Germinal center (tissue), 1 donor: ENCODE results near the gene SUPT3H.

Source experiments
- DNase-seq: peaks from one replicate; pipeline ENCODE4 v3.0.0; 2012; ENCODE audit warnings: mixed read lengths, low spot score

SUPT3H gene

GRCh38 chr6:44831002-44831610 is 546.6 kb downstream of the SUPT3H start:
- no peak for DNase-seq

GRCh38 chr6:44829836-44830235 is 547.9 kb downstream of the SUPT3H start:
- DNase-seq, result no peak

DNA sequence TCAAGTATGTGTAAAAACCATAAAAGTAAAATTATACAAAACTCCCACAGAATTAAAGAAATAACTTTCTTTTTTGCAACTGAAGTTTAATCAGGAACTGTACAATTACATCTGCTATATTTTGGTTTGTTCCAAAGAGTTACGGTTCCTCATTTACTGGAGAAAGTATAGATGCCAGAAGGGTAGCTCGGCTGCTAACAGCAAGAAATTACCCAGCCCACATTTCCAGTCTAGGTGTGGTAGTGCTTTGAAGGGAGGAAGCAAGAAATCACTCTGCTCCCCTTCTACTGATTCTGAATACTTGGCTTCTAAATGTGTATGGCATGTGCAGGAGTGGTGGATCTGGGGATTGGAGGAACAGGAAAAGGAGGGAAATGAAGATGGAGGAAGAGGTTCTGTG is 549.0 kb downstream of the SUPT3H start:
- DNase-seq, result no peak

DNA sequence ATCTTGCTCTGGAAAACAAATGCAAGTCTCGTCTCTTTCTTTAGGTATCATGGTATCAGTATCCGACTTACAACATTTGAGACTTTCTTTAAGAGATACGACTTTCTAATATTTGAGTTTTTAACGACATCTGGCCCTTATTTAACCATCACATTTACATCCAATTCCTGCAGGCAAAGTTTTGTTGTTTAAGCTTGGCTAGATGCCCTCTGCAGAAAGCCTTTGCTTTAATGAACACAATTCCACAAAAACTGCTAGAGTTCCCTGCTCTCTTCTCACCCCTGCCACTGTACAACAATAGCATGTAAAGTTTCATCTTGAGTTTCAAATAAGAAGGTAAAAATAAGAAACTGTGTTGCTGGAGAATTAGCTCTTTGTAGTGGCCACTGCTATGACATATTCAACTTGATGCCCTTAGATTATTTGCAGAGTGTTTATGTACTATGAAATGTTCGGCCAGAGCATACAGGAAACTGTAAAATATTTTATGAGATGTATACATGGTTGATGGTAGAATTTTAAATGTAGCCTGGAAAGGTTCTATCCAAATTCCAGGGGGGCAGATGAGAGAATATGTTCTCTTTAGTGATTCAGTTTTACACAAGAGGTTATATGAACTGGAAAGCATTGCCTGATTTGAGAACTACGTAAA is 551.6 kb downstream of the SUPT3H start:
- DNase-seq, result no peak

DNA sequence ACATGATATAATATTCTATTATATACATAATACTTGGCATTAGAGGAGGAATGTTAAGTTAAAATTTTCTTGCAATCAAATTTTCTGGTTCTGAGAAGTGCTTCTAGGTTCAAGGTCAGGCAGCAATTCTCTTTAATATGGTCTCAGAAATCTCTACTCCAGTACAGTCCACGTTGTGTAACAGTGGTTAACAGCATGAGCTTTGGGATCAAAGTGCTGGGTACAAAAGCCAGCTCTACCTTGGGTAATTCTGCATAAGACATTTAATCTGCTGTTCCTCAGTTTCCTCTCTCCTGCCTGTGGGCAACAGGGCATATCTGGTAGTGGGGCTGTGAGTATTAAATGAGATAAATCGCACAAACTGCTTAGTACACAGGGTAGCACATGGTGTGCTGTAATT is 552.5 kb downstream of the SUPT3H start:
- no peak for DNase-seq

GRCh38 chr6:44824567-44824966 is 553.2 kb downstream of the SUPT3H start:
- DNase-seq, result no peak

GRCh38 chr6:44820759-44821158 is 557.0 kb downstream of the SUPT3H start:
- no peak for DNase-seq

DNA sequence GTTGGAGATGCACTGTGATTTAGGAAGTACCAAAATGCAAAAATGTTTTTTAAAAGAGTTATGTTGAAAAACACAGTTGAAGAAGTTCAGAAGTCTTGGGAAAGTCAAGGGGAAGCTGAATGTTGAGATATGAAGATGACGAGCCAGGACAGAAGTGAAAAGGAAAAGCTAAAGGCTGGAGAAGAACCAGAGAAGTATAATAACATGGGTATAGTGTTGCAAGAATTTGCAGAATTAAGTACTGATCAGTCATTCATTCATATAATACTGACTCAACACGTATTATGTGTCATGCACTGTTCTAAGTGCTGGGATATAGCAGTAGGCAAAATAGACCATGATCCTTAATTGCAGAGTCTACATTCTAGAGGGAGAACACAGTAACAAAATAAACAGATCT is 557.4 kb downstream of the SUPT3H start:
- no peak for DNase-seq

GRCh38 chr6:44811456-44811855 is 566.3 kb downstream of the SUPT3H start:
- no peak for DNase-seq

DNA sequence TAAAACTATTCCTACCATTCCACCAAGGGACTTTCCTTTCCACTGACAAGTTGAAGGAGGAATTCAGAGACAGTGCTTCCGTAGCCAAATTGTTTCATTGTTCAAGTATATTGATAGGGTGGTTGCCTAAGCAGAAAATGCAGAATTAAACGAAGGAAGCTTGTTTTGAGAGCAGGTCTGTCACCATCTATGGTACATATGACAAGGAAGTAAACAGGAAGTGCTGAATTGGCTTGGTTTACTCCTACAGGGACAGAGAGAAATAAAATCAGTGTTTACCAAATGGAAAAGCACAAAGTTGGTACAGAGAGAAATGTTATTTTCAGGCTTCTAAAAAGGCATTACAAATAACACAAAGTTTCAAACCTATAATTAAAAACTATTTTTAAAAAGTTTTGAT is 568.5 kb downstream of the SUPT3H start:
- DNase-seq, result no peak

DNA sequence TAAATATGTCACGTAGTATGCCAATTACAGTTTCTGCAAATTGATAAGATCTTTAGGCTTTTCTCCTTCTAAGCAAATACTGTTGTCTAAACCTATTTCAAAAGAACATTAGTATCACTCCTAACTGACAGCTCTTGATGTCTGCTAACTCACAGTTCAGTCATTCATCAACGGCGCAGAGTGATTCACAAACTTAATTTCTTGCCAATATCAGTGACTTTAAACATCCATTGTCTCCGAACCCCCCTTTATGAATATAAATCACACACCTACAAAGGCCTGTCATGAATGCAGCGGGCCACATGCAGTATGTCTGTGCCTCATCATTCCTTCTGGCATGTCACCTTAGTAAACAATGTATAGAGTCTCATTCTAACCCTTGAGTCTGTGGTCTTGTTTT is 569.6 kb downstream of the SUPT3H start:
- no peak for DNase-seq

- DNase-seq, result no peak
These were observed 571.1 kb downstream of the SUPT3H start for GRCh38 chr6:44806656-44807055.

GRCh38 chr6:44805238-44805846 is 572.4 kb downstream of the SUPT3H start:
- no peak for DNase-seq

GRCh38 chr6:44804546-44805159 is 573.1 kb downstream of the SUPT3H start:
- DNase-seq, result no peak

DNA sequence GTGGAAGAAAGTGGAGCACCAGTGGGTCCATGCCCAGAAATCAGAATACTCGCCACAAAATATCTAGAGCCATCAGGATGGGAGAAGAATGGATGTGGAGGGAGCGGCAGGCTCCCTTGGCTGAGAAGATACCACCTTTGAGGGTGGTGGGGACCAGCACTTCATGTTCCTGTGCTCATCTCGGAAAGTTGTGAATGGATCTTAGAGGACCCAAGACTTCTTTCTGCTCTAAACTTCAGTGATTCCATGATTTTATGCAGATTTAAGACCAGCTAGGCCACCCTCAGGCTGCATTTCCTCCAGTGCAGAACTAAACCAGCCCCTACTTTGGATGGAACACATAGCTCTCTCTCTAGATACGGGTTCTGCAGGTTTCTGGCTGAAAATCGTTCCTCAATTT is 573.7 kb downstream of the SUPT3H start:
- no peak for DNase-seq

DNA sequence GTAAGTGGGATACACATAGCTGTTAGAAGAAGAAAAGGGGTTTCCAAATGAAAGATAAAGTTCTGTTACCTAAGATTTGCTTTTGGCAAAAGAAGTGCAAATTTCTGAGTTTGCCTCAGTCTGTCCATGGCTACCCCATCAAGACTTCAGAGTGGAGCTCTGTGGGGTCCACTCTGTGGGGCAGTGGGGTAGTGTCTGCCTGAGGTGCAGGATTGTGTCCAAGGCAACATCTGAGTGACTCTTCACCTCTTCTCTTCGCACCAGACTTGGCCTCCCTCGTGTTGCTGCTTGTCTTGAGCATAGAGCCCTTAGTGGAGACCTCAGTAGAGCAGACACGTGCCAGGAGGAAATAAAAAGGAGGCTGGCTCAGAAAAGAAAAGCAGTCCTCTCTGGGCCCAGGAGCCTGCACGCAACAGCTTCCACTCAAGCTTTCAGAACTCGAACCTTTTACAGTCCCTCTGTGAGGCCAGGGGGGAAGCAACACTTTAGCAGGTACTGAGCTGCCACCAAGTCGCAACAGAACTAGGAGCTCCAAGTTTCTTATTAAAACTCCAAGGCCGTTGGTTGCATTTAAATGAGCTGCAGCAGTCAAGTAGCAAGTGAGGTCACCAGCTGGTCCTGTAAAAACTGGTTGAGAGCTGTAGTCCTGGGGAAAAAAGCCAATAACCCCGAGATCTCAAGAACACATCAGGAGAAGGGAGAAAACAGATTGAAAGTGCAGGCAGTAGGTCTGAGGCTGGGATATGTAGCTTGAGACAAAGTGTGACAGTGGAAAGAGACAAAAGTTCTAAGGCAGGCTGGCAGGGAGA is 576.7 kb downstream of the SUPT3H start:
- DNase-seq, result no peak

DNA sequence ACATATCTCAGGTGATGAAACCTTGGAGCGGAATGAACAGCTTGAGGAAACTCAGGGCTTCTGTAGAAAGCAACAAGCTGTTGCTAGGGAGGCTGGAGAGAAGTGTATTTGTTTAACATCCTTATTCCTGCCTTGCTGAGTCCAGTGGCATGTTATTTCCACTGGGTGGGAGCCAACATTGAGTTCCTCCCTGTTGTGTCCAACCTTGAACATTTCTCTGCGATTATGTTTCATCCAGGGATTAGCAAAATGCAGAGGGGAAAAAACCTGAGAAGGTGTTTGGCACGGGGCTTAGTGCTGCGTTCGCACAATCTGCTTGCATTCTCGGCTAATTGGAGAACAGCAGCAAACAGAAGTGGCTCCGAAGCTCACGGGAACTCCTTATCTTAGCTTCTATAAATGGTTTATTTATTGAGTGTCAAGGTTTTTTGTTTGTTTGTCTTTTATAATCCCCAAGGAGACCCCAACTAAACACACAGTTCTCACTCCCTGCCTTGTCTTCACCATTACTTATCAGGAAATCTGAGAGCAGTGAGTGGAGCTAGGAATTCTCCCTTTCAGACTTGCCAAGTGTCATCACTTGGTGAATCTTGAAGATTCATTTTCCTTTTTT is 577.5 kb downstream of the SUPT3H start:
- no peak for DNase-seq

DNA sequence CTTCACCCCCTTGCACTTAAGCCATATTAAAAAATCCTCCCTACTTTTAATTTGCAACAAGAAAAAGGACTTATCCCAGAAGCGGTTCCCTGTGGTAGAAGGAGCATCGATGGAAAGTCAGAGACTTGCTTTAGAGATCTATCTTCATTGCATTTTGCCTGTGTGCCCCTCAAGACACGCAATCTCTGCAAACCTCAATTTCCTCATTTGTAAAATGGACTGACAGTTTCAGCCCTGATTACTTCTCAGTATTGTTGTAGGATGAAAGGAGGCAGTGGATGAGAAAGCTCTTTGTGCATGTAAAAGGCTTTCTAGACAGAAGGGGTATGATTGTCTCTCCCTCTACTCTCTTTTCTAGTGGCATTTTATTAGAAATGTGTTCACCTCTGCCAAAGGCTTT is 580.0 kb downstream of the SUPT3H start:
- no peak for DNase-seq

DNA sequence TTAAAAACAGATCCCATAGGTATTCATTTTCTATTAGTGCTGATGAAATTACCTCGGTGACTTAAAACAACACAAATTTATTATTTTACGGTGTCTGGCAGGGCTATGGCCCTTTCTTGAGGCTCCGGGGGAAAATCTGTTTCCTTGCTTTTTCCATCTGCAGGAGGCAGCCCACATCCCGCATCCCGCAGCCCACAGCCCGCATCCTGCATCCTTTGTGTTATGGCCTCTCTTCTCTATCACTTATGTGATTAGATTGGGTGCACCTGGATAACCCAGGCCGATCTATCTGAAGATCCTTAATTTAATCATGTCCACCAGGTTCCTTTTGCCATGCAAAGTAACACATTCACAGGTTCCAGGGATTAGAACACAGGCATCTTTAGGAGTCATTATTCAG is 582.4 kb downstream of the SUPT3H start:
- no peak for DNase-seq

DNA sequence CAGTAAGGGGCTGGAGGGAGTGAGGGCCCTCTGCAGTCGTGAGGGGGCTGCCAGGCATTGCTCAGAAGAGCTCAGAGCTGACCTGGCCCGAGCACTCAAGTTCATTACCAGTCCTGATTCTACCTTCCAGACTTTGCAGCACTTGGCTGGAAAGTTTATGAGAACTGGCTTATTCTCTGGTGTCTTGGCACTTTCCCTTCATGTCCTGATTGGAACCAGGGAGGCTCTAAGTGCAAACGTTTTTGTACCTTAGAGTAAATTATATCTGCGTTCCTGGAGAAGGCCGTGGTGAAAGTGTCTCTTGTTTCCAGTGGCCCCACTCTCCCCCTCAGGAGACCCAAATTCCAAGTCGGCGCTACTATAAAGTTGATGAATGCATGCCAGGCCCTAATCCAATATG is 587.9 kb downstream of the SUPT3H start:
- DNase-seq, result no peak

GRCh38 chr6:44789061-44789460 is 588.7 kb downstream of the SUPT3H start:
- no peak for DNase-seq

GRCh38 chr6:44788387-44788981 is 589.2 kb downstream of the SUPT3H start:
- DNase-seq, result no peak
